H1 (cell line): Measurements from ENCODE around the gene TNS4. TPM values are rescaled to one million over a fixed set of nuclear protein-coding genes. Genes with fewer than 3 reads are reported as not detected.

Source experiments
- CTCF ChIA-PET: fragments of 300-600 bp; sonication (Branson Sonifier 250); formaldehyde crosslinking; loops from one replicate; lab custom pipeline; 2021; ENCODE audit not compliant: partially characterized antibody; lab: Charles Lee
- POLR2A ChIA-PET: fragments of 300-600 bp; sonication (Branson Sonifier 250); formaldehyde crosslinking; loops from one replicate; lab custom pipeline; 2021; ENCODE audit warnings: inconsistent platforms; ENCODE audit not compliant: partially characterized antibody; lab: Charles Lee
- DNase-seq, 2 experiments: peaks; one replicate each; pipeline versions ENCODE4 v3.0.0 to v3.0.0-alpha.2; 2010 to 2022; ENCODE audit warnings: low spot score in 2 of 2, low read depth in 1 of 2, mixed read lengths in 1 of 2
- FAIRE-seq: peaks from 2 replicates; lab custom pipeline; 2011; peaks lifted over from hg19 to GRCh38; lab: Jason Lieb, UNC
- H2AFZ ChIP-seq: 2 replicates; pipeline ENCODE4 v1.8.1; 2012; ENCODE audit warnings: low read length, inconsistent platforms
- H2AK5ac ChIP-seq: 2 replicates; pipeline ENCODE4 v1.6.1; 2013; ENCODE audit warnings: low read depth, low read length
- H2BK120ac ChIP-seq: replicated peaks from 2 replicates; pipeline ENCODE3; 2013; ENCODE audit warnings: low read depth, low read length, inconsistent platforms
- H2BK12ac ChIP-seq: 2 replicates; pipeline ENCODE4 v1.6.1; 2013; ENCODE audit warnings: low read depth, low read length
- H2BK15ac ChIP-seq: 2 replicates; pipeline ENCODE4 v1.6.1; 2013; ENCODE audit warnings: low read length
- H2BK20ac ChIP-seq: 2 replicates; pipeline ENCODE4 v1.6.1; 2013; ENCODE audit warnings: low read length
- H2BK5ac ChIP-seq: 2 replicates; pipeline ENCODE4 v1.6.1; 2013; ENCODE audit warnings: low read depth, low read length
- H3K14ac ChIP-seq: 2 replicates; pipeline ENCODE4 v1.6.1; 2013; ENCODE audit warnings: inconsistent platforms; ENCODE audit not compliant: insufficient read length
- H3K18ac ChIP-seq: 2 replicates; pipeline ENCODE4 v1.6.1; 2013; ENCODE audit warnings: low read length; ENCODE audit errors: extremely low read depth
- H3K23ac ChIP-seq: 2 replicates; pipeline ENCODE4 v1.6.1; 2013; ENCODE audit warnings: inconsistent platforms; ENCODE audit not compliant: insufficient read length
- H3K23me2 ChIP-seq: 2 replicates; pipeline ENCODE4 v1.6.1; 2013; ENCODE audit warnings: low read depth, low read length
- H3K27ac ChIP-seq: 2 replicates; pipeline ENCODE4 v1.6.1; 2011; ENCODE audit warnings: low read depth, low read length, inconsistent platforms
- H3K27me3 ChIP-seq, 4 experiments: replicated peaks in 1 of 4; 1 replicate in 1 of 4; 2 replicates in 3 of 4; pipeline versions ENCODE4 v1.6.1 to v1.8.1; 2011 to 2013; ENCODE audit warnings: low read length in 3 of 4, mild to moderate bottlenecking in 3 of 4, inconsistent platforms in 2 of 4, mixed read lengths in 2 of 4, moderate library complexity in 1 of 4; ENCODE audit not compliant: control insufficient read depth in 3 of 4, insufficient read depth in 3 of 4; ENCODE audit errors: extremely low read depth in 1 of 4
- H3K36me3 ChIP-seq, 4 experiments: 2 replicates each; pipeline versions ENCODE4 v1.6.1 to v1.8.1; 2011 to 2013; ENCODE audit warnings: mild to moderate bottlenecking in 4 of 4, low read length in 3 of 4, moderate library complexity in 2 of 4, control low read depth in 1 of 4, inconsistent platforms in 1 of 4; ENCODE audit not compliant: insufficient read depth in 4 of 4, control insufficient read depth in 2 of 4
- H3K4ac ChIP-seq: replicated peaks from 2 replicates; pipeline ENCODE3; 2013; ENCODE audit warnings: low read length, low read depth, mixed read lengths, inconsistent platforms; ENCODE audit not compliant: insufficient read length
- H3K4me1 ChIP-seq, 4 experiments: replicated peaks in 1 of 4; 1 replicate in 1 of 4; 2 replicates in 3 of 4; pipeline versions ENCODE4 v1.6.1 to v1.8.1; 2011 to 2013; ENCODE audit warnings: low read length in 3 of 4, inconsistent platforms in 2 of 4, mixed read lengths in 1 of 4; ENCODE audit not compliant: insufficient read depth in 4 of 4, control insufficient read depth in 3 of 4
- H3K4me2 ChIP-seq, 2 experiments: 2 replicates each; pipeline versions ENCODE4 v1.6.1 to v1.8.1; 2011 to 2013; ENCODE audit warnings: low read depth in 2 of 2, low read length in 2 of 2, control low read depth in 1 of 2, inconsistent platforms in 1 of 2, mild to moderate bottlenecking in 1 of 2; ENCODE audit not compliant: insufficient read depth in 1 of 2
- H3K4me3 ChIP-seq, 4 experiments: fragments of 200-600, 300-600 bp in 1 of 4; sonication (generic), shearing (Covaris generic), sonication (Bioruptor Twin) in 1 of 4; 2 replicates each; pipeline versions ENCODE4 v1.5.1 to v1.8.1; 2011 to 2016; ENCODE audit warnings: low read length in 4 of 4, low read depth in 3 of 4, control low read depth in 2 of 4, inconsistent platforms in 2 of 4, mild to moderate bottlenecking in 2 of 4, mixed read lengths in 1 of 4, moderate library complexity in 1 of 4; ENCODE audit not compliant: insufficient read depth in 2 of 4; ENCODE audit errors: extremely low read depth in 1 of 4
- H3K56ac ChIP-seq: replicated peaks from 2 replicates; pipeline ENCODE3; 2013; ENCODE audit warnings: low read depth, mild to moderate bottlenecking, mixed read lengths, low read length, inconsistent platforms; ENCODE audit not compliant: insufficient read length
- H3K79me1 ChIP-seq: 2 replicates; pipeline ENCODE4 v1.6.1; 2013; ENCODE audit warnings: low read depth, low read length, control low read depth
- H3K79me2 ChIP-seq, 2 experiments: 2 replicates each; pipeline versions ENCODE4 v1.6.1 to v1.8.1; 2012 to 2013; ENCODE audit warnings: low read length in 2 of 2, mild to moderate bottlenecking in 2 of 2, inconsistent platforms in 1 of 2; ENCODE audit not compliant: insufficient read depth in 2 of 2, control insufficient read depth in 1 of 2
- H3K9ac ChIP-seq, 4 experiments: replicated peaks in 1 of 4; 1 replicate in 1 of 4; 2 replicates in 3 of 4; pipeline versions ENCODE4 v1.6.1 to v1.8.1; 2011 to 2013; ENCODE audit warnings: low read depth in 3 of 4, low read length in 3 of 4, control low read depth in 2 of 4, mild to moderate bottlenecking in 2 of 4, moderate library complexity in 2 of 4, inconsistent platforms in 1 of 4; ENCODE audit errors: extremely low read depth in 1 of 4
- H3K9me3 ChIP-seq, 2 experiments: 2 replicates each; pipeline versions ENCODE4 v1.6.1 to v1.8.1; 2012 to 2013; ENCODE audit warnings: mild to moderate bottlenecking in 2 of 2, moderate library complexity in 2 of 2, control low read depth in 1 of 2, inconsistent platforms in 1 of 2, low read depth in 1 of 2, low read length in 1 of 2, mixed read lengths in 1 of 2; ENCODE audit not compliant: insufficient read depth in 2 of 2
- H4K20me1 ChIP-seq, 2 experiments: replicated peaks in 1 of 2; 2 replicates each; pipeline versions ENCODE3 to v1.8.1; 2011 to 2013; ENCODE audit warnings: inconsistent platforms in 2 of 2, low read length in 2 of 2, mild to moderate bottlenecking in 1 of 2; ENCODE audit not compliant: insufficient read depth in 2 of 2, control insufficient read depth in 1 of 2
- H4K5ac ChIP-seq: 2 replicates; pipeline ENCODE4 v1.6.1; 2013; ENCODE audit warnings: low read length, low read depth, mixed read lengths, inconsistent platforms; ENCODE audit not compliant: insufficient read length
- H4K8ac ChIP-seq: 2 replicates; pipeline ENCODE4 v1.8.0; 2013; ENCODE audit warnings: mild to moderate bottlenecking, moderate library complexity, low read length, inconsistent platforms; ENCODE audit not compliant: insufficient read depth; ENCODE audit errors: extremely low read depth
- H4K91ac ChIP-seq: replicated peaks from 2 replicates; pipeline ENCODE3; 2013; ENCODE audit warnings: low read length, mixed read lengths, inconsistent platforms; ENCODE audit not compliant: insufficient read length
- FOSL1 ChIP-seq: IDR thresholded peaks from 2 replicates; pipeline ENCODE4 v1.6.1; 2011; ENCODE audit warnings: mild to moderate bottlenecking, low read depth, low read length, moderate library complexity; ENCODE audit not compliant: insufficient read depth
- WGBS, 2 experiments: shearing (Covaris generic) in 1 of 2; methylation state at CpG; one replicate each; pipeline versions ENCODE4 v1.1.6 to v1.1.7; 2013 to 2015; ENCODE audit warnings: low lambda C conversion rate in 2 of 2, mixed read lengths in 2 of 2, inconsistent platforms in 1 of 2, low coverage in 1 of 2, missing lambda C conversion rate in 1 of 2; ENCODE audit not compliant: insufficient replicate concordance in 2 of 2, insufficient coverage in 1 of 2, insufficient read length in 1 of 2; ENCODE audit errors: extremely low coverage in 1 of 2, missing lambda C conversion rate in 1 of 2; 5-methylcytosine and 5-hydroxymethylcytosine counted together
- polyA plus RNA-seq, 7 experiments: library from polyadenylated mRNA; depleted of rRNA in 3 of 7; stranded (reverse) in 5 of 7; unstranded in 2 of 7; fragments of >200 nt in 5 of 7; fragments of 200-250 nt in 2 of 7; gene quantifications; 1 replicate in 5 of 7; 2 replicates in 1 of 7; 4 replicates in 1 of 7; pipeline versions ENCODE4 v1.2.1 to v1.2.3, GENCODE V29; 2011 to 2013; ENCODE audit warnings: missing spikeins in 2 of 7, mixed read lengths in 2 of 7
- total RNA-seq: library from RNA; stranded (reverse); fragmentation: NEBNext Ultra II Directional; extraction: Animal tissue kit (Norgen Biotek cat#: 25700); gene quantifications from 2 replicates; pipeline ENCODE4 v1.2.1, GENCODE V29; 2021

Gene TNS4
- total and polyA plus RNA-seq, 2 of the 8 experiments (the other 6 are each of a cell fraction or from before 2014, with no cell fraction given), result 0.20 to 0.21 TPM

DNA sequence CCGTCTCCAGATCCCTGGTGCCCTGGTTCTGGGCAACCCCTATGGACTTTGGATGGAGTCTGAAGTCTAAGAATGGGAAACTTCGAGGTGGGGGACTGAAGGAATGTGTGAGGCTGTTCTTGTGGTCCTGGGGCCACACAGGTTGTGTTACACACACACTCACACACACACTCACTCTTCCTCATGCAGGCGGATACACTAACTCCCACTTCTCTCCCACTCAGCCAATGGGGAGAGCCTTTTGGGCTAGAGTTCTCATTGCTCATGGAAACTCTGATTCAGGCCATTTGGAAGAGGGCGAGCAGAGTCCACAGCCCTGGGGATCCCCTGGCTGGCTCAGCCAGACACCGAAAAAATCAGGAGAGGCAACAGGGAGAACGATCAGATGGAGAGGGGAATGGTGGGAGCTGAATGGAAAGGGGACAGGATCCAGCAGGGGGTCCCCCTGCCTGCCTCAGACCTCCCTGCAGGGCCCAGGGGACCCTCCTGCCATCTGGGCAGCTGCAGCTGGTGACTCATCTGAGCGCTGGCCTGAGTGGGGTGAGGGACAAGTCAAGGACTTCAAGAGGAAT, 49.1 kb downstream of the TNS4 start:
- Histone ChIP-seq H2BK15ac (no peak overlapping the region), H2BK12ac (no peak overlapping the region), H3K4ac (no peak overlapping the region), H3K23me2 (no peaks in the 10 kb centered on the region), H4K5ac (no peak overlapping the region), H3K14ac (no peak overlapping the region), H3K18ac (no peak overlapping the region), H3K9ac (no peak overlapping the region), H3K4me1 (peaks cover 0 to 5% (median 0%) of the 10 kb centered on the region in 4 experiments; a peak in 3 of 7 replicates), H3K79me1 (peaks cover 4% of the 10 kb centered on the region), H3K9me3 (no peaks in the 10 kb centered on the region), H2BK5ac (no peak overlapping the region), H3K23ac (no peak overlapping the region), H2AK5ac (no peak overlapping the region), H3K36me3 (peaks cover 6 to 26% (median 10%) of the 10 kb centered on the region in 4 experiments; a peak in 7 of 8 replicates), H3K27ac (no peak overlapping the region), H3K27me3 (no peaks in the 10 kb centered on the region), H4K91ac (no peak overlapping the region), H3K4me3 (no peak overlapping the region), H3K56ac (no peak overlapping the region), H3K4me2 (no peak overlapping the region), H2BK20ac (no peak overlapping the region), H4K20me1 (peaks cover 0 to 2% of the 10 kb centered on the region in 2 experiments), H3K79me2 (peaks cover 0 to 26% of the 10 kb centered on the region in 2 experiments; a peak in 3 of 4 replicates), H2AFZ (no peak overlapping the region), H4K8ac (no peak overlapping the region), H2BK120ac (no peak overlapping the region)
- TF ChIP-seq FOSL1, result no peak
- 92% methylated on average over 7 of the region's 7 CpGs; no CpG with 5 or more reads in 1 of the 2 experiments for WGBS, 2 experiments
- ChIA-PET CTCF (interaction anchor here (0.7 to 34.1 kb wide), 9 partner anchors 3 to 254 kb away, joined by 3 to 739 read pairs (median 5); partner anchors contain the start of gene IGFBP4), POLR2A (interaction anchor here (1.9 kb wide), 1 partner anchor 10 kb away, joined by 5 read pairs; no protein-coding TSS in a partner anchor)
- DNase-seq, result no peak
- FAIRE-seq, result no peak
